DND-41 (cell line): ENCODE results near the gene ACTN1.

Experiments used
- EZH2 ChIP-seq: IDR thresholded peaks from 3 replicates; pipeline ENCODE4 v1.6.1; 2012; ENCODE audit warnings: borderline replicate concordance, low read depth, mild to moderate bottlenecking, moderate library complexity, low read length, inconsistent platforms; ENCODE audit not compliant: severe bottlenecking
- TF ChIP-seq, protein P1 (sequence below): IDR thresholded peaks from 2 replicates; pipeline ENCODE4 v1.5.1; 2012; ENCODE audit warnings: borderline replicate concordance, low read length, moderate library complexity, mild to moderate bottlenecking; ENCODE audit not compliant: poor library complexity, severe bottlenecking; ENCODE audit errors: extremely low read depth

DNA sequence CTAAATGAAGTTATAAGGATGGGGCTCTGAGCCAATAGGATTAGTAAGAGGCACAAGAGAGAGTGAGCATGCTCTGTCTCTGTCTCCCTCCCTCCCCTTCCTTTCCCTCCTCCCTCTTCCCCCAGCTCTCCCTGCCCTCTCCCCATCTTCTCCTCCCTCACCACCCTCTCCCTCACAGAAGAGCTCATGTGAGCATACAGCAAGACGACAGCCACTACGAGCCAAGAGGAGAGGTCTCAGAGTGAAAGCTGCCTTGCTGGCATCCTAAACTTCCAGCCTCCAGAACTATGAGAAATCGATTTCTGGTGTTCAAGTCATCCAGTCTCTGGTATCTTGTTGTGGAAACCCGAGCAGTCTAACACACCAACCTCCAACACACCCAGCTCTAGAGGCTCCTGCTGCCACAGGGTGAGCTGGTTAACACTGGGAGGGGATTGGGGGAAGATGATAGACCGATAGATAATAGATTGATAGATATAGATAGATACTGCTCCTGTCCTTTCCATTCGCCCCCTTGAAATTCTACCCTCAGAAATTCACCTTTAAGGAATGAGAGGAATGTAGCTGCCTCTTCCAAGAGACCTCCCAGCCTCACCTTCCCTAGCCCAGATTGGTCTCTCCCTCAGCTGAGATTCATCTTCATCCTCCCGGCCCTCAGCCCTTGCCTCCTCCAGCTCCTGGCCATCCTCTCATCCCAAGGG is 25.8 kb upstream of the ACTN1 start:
- TF ChIP-seq, protein P1, sequence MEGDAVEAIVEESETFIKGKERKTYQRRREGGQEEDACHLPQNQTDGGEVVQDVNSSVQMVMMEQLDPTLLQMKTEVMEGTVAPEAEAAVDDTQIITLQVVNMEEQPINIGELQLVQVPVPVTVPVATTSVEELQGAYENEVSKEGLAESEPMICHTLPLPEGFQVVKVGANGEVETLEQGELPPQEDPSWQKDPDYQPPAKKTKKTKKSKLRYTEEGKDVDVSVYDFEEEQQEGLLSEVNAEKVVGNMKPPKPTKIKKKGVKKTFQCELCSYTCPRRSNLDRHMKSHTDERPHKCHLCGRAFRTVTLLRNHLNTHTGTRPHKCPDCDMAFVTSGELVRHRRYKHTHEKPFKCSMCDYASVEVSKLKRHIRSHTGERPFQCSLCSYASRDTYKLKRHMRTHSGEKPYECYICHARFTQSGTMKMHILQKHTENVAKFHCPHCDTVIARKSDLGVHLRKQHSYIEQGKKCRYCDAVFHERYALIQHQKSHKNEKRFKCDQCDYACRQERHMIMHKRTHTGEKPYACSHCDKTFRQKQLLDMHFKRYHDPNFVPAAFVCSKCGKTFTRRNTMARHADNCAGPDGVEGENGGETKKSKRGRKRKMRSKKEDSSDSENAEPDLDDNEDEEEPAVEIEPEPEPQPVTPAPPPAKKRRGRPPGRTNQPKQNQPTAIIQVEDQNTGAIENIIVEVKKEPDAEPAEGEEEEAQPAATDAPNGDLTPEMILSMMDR, result no peak
- no peak for TF ChIP-seq EZH2
